GM21423 (cell line): ENCODE data around the gene DNLZ.

Experiments used
- ATAC-seq: cut with Tn5 transposase; IDR thresholded peaks from one replicate; pipeline ENCODE4 v1.9.1; 2021; ENCODE audit warnings: mild to moderate bottlenecking, moderate library complexity; ENCODE audit not compliant: unreplicated experiment

The DNLZ gene

GRCh38 chr9:136345281-136346156 lies 18.0 kb downstream of the DNLZ start:
- no peak for ATAC-seq

DNA sequence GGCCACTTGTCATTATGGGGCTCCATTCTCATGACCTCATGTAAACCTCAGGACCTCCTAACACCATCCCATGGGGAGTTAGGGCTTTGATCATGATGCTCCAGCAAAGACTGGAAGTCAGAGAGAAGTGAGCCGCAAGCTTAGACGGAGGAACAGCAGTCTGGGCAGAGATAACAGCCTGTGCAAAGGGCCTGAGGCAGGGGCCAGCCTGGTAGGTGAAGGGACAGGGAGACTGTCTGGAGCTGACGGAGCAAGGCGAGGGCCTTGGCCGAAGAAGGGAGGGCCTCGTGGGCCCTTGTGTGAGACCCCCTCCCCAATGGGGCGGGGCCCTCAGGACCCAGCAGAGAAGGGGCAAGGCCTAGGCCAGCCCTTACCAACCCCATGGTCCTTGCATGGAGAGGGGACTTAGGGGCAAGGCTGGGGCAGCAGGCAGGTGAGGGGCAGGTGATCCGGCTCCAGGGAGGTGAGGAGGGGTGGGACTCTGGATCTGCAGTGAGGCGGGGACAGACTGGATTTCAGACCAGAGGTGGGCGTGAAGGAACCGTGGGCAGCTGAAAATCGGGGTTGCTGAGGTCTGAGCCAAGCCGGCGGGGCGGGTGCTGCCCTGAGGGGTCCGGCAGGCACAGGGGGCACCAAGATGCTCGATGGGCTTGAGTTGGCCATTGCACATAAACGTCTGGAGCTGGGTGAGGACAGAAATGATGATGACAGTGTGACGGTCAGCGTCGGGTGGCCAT lies 18.8 kb downstream of the DNLZ start:
- ATAC-seq: no peak

DNA sequence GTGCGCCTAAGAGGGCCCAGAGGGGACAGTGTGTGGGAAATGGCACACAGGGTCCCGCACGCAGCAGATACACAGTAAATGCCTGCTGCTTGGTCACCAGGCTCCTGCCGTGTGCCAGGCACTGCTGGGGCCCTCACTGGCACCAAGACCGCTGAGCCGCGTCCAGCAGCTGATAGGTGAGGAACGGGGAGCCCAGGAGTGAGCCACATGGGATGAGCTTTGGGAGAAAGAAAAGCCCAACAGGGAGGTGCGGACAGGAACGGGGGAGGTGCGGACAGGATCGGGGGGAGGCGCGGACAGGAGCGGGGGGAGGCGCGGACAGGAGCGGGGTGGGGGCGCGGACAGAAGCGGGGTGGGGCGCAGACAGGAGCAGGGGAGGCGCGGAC lies 19.7 kb downstream of the DNLZ start:
- no peak for ATAC-seq

DNA sequence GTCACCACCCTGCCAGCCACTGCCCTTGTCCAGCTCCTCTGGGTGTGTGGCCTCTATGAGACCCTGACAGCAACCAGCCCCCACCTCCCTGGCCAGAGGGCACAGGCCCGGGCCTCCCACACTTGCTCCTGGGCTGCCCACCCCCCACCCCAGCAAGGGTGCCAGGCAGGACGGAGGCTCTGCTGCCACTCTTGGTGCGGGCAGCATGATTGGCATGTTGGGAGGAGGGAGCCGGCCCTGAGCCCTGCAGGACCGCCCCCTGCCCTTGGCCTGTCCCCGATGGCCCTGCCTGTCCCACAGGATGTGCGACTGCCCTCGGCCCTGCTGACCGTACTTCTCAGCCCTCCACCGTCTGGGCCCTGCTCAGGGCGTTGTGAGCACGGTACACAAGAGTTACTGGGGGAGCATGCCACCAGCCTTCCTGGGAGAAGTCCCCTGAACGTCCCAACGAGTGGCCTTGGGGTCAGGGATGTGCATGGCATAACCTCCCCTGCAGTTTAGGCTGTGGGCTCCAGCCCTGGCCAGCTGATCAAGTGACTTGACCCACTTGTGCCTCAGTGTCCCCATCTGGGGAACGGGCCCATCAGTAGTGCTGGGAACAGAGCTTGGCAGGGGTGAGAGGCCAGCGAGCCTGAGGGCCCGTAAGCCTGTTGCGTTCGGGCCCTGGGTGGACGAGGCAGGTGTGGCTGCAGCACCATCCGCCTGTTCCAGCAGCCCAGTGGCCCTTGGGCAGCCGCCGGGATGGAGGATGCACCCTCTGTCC lies 20.2 kb downstream of the DNLZ start:
- no peak for ATAC-seq

GRCh38 chr9:136342181-136343120 lies 21.1 kb downstream of the DNLZ start:
- no peak for ATAC-seq

DNA sequence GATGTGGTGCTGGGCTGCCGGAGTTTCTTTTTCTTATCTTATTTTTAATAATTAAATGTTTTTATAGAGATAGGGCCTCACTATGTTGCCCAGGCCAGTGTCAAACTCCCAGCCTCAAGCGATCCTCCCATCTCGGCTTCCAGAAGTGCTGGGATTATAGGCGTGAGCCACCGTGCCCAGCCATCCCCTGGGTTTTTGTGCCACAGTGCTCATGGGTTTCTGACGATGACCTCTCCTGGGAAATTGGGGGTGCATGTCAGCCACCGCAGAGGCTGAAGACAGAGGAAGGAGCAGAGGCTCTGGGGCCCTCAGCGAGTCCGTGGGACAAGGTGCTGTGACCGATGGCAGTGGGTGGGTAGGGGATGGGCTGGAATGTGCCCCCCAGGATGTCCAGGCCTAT lies 21.8 kb downstream of the DNLZ start:
- no peak for ATAC-seq

- no peak for ATAC-seq
Measured at GRCh38 chr9:136341042-136341655, 22.4 kb downstream of the DNLZ start.

DNA sequence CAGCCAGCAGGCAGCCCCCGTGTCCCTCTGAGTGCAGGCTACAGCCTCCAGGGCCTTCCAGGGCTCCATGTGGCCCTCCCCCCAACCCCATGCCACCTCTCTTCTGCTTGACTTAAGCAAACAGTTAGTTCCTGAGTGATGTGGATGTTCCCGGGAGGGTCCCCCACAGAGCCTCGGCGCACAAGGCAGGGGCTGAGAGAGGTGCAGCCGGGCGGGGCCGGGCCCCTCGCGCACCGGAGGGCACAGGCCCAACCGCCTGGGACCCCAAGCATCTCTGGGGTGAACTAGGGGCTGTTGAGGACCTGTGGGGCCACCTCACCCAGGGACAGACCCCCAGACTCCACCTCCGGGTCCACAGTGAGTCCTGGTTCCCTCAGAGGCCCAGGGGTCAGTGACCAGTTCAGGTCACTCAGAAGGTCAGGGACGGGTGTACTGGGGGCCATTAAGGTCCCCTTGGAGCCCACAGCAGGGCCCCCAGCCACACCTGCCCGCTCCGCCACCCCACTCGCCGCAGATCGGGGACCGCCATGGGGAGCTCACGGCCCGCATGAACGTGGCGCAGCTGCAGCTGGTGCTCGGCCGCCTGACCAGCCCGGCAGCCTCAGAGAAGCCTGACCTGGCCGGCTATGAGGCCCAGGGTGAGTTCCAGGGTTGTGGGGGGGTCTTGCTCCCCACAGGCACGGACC lies 23.0 kb downstream of the DNLZ start:
- no peak for ATAC-seq

DNA sequence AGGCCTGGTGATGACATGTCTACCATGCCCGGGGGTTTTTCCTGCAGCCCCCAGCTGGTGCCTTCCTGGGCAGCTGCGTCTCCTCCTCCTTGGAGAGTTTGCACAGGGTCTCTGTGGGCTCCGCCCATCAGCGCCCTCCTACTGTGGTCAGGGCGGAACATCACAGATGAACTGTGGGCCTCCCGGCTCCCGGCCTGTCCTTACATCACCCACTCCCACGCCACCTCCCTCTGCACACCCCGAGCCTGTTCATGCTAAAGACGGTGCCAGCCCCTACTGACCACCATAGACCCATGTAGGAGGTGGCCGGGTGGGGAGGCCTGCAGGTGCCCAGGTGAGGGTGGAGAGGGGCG lies 23.6 kb downstream of the DNLZ start:
- ATAC-seq: no peak

- no peak for ATAC-seq
Measured at GRCh38 chr9:136339173-136339957, 24.2 kb downstream of the DNLZ start.

DNA sequence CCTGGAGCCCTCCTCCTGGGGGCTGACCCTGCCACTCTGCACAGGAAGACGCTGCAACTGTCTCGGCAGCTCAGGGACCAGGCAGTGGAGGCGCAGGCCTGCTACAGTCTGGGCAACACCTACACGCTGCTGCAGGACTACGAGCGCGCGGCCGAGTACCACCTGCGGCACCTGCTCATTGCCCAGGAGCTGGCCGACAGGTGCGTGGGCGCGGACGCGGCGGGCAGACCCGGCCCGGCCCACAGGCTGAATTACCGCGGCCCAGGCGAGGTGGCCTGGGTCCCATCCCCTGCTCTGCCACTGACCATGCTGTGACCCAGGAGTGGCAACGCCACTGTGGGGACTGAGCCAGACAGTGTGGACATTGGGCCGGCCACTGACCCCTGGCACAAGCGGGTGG lies 25.0 kb downstream of the DNLZ start:
- no peak for ATAC-seq

DNA sequence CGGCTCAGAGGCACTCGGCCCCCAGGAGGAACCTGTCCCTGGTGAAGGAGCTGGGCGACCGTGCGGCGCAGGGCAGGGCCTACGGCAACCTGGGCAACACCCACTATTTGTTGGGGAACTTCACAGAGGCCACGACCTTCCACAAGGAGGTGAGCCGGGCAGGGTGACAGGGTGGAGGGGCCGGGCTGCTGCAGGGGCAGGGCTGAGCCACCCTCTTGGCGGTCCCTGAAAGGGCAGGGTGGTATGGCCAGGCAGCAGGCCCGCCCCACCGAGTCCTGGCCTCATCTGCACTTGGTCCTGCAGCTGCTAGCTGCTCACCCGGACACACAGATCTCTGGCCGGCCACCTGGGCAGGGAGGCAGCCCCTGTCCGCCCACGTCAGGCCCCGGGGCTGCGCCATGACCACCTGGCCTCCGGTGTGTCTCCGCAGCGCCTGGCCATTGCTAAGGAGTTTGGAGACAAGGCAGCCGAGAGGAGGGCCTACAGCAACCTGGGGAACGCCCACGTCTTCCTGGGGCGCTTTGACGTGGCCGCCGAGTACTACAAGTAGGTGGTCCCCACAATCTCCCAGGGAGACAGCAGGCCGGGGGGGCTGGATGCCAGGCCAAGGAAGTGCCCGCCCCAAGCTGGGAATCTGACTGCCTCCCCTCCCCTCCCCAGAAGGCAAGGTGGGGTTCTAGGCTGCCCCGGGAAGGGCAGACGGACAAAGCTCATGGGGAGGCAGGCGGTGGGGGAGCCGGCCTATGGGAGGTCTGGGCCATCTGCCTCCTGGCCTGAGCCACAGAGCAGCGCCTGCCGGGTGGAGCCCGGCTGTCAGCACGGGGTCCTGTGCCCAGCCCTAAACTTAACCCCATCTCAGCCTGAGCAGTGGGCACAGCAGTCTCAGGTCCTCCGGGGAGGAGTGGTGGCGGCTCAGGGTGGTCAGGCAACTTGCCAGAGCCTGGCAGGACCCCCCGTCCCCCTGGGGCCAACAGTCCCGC lies 25.8 kb downstream of the DNLZ start:
- no peak for ATAC-seq

DNA sequence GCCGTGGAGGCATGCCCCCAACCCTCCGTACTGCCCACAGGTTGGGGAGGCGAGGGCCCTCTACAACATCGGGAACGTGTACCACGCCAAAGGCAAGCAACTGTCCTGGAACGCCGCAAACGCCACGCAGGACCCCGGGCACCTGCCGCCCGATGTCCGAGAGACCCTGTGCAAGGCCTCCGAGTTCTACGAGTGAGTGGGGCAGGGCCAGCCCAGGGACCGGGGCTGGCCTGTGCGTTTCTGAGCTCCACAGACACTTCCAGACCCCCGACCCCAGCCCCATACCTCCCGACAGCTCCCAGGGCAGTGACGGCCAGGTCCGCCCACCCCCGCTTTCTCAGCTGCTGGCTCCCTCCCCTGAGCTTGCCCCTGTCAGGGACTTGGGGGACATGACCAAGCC lies 26.7 kb downstream of the DNLZ start:
- ATAC-seq: no peak

- no peak for ATAC-seq
Measured at GRCh38 chr9:136336156-136336870, 27.2 kb downstream of the DNLZ start.

DNA sequence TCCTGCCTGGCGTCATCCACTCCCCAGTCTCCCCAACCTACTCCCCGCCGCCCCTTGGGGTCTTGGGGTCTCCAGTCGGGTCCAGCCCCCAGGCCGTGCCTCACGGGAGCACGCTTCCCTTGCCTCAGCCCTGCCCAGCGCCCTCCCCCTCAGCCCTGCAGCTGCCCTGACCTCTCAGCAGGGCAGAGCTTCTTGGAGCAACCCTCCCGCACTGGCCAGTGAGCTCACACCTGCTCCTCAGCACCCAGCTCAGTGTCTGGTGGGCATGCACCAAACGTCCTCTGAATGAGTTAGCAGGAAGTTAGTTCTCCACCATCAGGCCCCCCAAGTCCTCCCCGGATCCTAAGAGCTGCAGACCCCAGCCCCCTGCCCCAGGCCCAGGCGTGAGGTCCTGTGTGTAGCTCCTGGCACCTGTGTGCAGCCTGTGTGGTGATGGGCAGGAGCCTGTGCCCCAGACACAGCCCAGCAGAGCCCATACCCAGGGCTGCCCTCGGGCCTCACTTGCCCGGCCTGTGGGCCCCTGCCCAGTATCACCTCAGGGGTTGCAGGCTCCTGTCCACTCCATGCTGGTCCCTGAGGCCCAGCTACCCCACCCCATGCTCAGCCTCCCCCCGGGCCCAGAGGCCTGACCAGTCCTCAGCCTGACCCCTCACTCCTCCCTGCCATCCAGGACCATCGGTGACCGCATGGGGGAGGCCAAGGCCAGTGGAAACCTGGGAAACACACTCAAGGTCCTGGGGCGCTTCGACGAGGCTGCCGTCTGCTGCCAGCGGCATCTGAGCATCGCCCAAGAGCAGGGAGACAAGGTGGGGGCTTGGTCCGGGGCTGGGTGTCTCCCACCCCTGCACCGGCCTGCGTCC lies 28.0 kb downstream of the DNLZ start:
- ATAC-seq: no peak

- ATAC-seq: no peak
Measured at GRCh38 chr9:136334541-136334940, 29.0 kb downstream of the DNLZ start.
